ENCODE results near the gene SYT6.

Gene SYT6

DNA sequence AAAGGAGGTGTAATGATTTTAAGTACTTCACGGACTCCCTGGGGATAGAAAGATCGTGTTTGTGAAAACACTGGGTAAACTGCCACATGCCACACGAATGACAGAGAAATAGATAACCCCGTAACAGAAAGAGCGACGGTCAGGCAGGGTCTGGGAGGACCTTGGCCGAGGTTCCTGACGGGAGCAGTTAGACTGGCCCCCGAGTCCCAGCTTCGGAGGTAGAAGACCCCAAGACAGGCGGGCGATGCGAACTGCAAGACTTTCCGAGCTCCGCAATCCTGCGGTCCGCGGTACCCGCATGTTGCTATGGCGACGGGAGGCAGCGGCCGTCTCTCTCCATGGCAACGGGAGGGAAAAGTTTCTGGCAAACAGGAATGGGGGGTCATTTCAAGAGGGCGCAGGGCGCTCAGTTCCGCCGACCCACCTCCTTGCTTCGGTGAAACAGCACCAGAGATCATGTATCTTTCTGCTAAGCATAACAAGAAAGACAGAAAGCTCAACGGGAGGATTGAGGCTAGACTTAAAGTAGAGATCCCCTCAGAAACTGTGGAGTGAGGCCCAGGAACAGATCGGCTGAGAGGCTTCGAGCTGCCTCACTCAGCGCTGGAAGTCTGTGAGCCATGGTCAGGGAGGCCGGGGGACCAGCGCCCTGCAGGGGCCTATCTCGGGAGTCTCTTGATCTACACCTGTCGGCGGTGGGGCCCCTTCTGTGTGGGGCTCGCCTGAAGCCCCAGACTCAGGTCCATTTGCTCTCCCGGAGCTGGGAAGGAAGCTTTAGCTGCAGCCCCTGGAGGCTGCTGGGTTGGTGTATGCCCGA is 685 bp upstream of the SYT6 start:
- no peak for DNase-seq (ENCODE audit: low read depth)

- DNase-seq (ENCODE audit: low read depth) = no peak
Measured at GRCh38 chr1:114152508-114153260, 985 bp downstream of the SYT6 start.

GRCh38 chr1:114152089-114152507 is 1.6 kb downstream of the SYT6 start:
- no peak for DNase-seq (ENCODE audit: low read depth)

GRCh38 chr1:114150016-114150415 is 3.7 kb downstream of the SYT6 start:
- DNase-seq (ENCODE audit: low read depth) = no peak

DNA sequence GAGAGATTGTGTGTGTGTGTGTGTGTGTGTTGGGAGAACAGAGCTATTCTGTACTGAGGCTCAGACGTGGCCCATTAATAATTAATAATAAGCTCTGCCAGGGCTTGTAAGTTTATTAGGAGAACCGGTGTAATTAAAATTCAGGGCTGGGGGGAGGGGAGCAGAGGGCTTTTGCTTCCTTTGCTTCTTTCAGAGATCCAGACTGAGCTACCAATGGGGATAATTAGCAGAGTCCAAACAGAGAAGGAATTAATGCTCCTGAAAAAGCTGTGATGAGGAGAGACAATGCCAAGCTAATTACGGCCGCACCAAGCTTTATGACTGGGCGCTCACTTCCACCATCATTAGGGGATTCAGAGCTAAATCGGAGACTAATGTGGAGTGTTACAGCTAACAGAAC is 4.5 kb downstream of the SYT6 start:
- no peak for DNase-seq (ENCODE audit: low read depth)

DNA sequence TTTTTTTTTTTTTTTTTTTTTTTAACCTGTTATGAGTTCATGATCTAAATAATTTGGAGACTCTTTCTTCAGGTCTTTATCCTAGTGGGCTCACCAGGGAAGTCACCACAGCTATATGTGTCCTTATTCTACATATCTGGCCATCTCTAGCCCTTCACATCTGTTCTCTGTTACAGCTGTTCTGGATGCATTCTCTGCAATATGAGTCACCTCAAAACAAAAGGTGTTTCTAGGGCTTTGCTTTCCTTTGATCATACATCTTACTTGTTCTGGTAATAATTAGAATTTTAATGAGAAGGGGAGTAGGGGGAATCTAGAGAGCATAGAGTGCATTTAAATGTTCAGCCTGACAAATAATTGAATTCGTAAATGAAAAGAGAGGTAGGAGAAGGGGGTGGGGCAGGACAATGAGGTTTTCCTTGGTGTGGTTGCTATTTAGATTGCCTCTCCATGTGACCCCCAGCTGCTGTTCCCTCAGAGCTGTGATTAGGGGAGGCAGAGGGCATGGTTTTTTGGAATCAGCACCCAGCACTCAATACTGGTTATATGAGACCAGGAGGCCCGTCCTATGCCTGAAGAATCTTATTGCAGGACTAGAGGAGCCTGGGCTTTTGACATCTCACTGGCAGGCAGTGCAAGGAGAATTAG is 8.0 kb downstream of the SYT6 start:
- no peak for DNase-seq (ENCODE audit: low read depth)

- no peak for DNase-seq (ENCODE audit: low read depth)
Measured at GRCh38 chr1:114144016-114144415, 9.7 kb downstream of the SYT6 start.

- DNase-seq (ENCODE audit: low read depth) = no peak
Measured at GRCh38 chr1:114139540-114139939, 14.1 kb downstream of the SYT6 start.

DNA sequence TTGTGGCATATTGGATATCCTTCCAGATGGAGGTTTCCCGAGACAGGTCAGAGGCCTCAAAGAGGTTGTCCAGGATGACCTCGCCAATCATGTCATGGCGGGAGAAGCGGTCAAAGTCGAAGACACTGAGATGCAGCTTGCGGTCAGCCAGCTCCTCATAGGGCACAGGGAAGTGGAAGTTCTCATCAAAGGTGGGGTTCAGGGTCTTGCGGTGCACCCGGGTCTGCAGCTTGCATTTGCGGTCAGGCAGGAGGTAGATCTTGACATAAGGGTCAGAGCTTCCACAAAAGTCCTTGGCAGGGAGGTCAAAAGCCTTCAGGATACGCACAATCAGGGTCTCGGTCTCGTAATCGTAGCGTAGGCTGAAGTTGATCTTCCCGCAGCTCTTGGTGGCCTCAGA is 16.2 kb downstream of the SYT6 start:
- DNase-seq (ENCODE audit: low read depth) = no peak

DNA sequence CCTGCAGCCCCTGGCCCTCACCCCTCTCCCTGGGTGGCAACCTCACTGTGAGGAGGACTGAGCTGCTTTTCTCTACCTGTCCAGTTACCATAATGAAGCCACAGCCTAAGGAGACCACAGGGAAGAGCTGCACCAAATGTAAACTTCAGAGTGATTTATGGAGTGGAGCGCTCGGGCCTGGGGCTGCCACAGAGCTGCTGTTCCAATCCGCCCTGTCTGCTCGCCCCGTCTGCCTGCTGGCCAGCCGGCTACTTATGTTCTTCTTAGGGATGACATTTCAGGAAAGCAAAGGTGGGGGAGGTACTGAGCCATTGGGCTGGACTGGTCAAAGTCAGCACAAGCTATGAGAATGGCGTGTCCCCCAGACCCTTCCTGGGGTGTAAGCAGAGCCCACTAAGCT is 17.9 kb downstream of the SYT6 start:
- no peak for DNase-seq (ENCODE audit: low read depth)

- no peak for DNase-seq (ENCODE audit: low read depth)
Measured at GRCh38 chr1:114134518-114134917, 19.2 kb downstream of the SYT6 start.

- no peak for DNase-seq (ENCODE audit: low read depth)
Measured at GRCh38 chr1:114133129-114133528, 20.5 kb downstream of the SYT6 start.

- DNase-seq (ENCODE audit: low read depth) = no peak
Measured at GRCh38 chr1:114131526-114132220, 22.0 kb downstream of the SYT6 start.

- DNase-seq (ENCODE audit: low read depth) = no peak
Measured at GRCh38 chr1:114130846-114131525, 22.7 kb downstream of the SYT6 start.

GRCh38 chr1:114130213-114130612 is 23.5 kb downstream of the SYT6 start:
- DNase-seq (ENCODE audit: low read depth) = no peak

DNA sequence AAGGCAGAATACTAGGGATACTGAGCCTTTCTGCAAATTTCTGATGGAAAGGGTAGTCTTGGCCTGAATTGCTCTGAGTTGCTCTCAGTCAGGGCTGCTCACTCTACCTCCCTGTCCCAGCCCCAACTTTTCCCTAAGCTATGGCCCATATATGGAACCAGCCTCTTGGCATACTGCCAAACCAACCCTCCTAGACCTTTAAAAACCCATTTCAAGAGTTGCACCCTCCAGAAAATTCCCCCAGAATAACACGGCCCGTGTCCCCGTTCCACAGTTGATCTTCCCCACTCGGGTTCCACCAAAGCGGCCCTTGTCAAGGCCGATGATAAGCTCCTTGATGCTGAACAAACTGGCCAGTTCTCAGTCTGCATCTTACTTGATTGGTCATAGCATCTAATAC is 25.4 kb downstream of the SYT6 start:
- DNase-seq (ENCODE audit: low read depth) = no peak

GRCh38 chr1:114126261-114127095 is 27.2 kb downstream of the SYT6 start:
- DNase-seq (ENCODE audit: low read depth) = no peak

- DNase-seq (ENCODE audit: low read depth) = no peak
Measured at GRCh38 chr1:114124644-114125043, 29.0 kb downstream of the SYT6 start.

DNA sequence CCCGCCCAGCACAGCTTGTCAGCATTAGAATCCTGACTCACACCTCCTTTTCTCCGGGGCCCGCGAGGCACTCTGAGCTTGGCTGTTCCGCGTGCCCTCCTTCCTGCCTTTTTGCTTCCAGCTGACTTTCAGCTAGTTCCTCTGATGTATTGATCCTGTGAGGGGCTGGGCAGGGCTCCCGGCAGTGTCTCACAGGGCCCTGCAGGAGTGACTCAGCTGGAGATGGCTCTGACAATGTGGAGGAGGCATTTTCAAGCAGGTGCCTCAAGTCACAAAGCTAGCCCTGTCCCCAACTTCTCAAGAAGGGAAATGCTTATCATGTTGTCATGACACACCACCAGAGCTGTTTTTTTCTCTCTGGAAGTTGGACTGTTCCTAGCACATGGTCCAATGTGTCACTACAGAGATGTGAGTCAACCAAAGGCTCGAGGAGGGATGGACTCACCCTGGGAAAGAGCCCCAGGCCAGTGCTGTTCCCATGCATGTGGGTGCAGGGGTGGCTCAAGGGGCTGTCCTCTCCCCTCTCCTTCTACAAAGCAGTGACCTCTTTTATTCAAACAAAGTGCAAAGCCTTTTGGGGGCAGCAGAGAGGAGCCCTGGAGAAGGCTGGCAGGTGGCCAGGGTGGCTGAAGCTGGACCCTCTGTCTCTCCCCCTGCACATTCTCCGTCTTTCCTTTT is 30.6 kb downstream of the SYT6 start:
- no peak for DNase-seq (ENCODE audit: low read depth)

- no peak for DNase-seq (ENCODE audit: low read depth)
Measured at GRCh38 chr1:114118351-114118990, 35.2 kb downstream of the SYT6 start.

Data from activated T-cell treated with anti-CD3 and anti-CD28 coated beads for 48 hours (primary cell).